Measurements from ENCODE around the gene IGSF21.
"Not testable (repeated sequence)": the region's sequence is repeated elsewhere in the genome, so short reads cannot be mapped to it uniquely, and the experiment has no call there.

Gene IGSF21

DNA sequence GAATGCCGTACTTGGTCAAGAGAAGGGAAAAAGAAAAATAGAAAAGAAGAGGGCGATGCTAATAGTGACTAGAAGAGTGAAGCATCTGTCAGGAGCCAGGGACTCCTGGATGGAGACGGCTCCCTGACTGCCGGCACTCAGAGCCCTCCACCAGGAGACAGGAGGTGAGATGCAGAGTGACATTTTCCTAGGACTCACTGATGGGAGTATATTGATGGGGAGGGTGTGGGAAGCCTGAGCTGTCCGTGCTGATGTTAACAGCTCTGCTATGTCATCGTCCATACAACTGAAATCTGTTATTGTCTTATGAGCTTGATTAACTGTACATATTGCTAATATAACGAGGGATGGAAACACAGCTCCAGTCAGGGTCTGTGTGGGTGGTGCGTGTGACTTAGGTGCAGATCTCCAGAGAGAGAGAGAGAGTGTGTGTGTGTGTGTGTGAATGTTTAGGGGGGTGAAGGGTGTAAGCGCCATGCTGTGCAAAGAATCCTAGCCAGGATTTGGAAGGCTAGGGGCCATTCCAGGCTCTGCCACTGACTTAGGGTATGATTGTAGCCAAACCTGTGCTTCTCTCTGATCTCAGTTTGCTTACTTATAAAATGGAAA lies 250.1 kb downstream of the IGSF21 start:
- no peak for DNase-seq (ENCODE audit: extremely low spot score)
- TF ChIP-seq, protein P1, sequence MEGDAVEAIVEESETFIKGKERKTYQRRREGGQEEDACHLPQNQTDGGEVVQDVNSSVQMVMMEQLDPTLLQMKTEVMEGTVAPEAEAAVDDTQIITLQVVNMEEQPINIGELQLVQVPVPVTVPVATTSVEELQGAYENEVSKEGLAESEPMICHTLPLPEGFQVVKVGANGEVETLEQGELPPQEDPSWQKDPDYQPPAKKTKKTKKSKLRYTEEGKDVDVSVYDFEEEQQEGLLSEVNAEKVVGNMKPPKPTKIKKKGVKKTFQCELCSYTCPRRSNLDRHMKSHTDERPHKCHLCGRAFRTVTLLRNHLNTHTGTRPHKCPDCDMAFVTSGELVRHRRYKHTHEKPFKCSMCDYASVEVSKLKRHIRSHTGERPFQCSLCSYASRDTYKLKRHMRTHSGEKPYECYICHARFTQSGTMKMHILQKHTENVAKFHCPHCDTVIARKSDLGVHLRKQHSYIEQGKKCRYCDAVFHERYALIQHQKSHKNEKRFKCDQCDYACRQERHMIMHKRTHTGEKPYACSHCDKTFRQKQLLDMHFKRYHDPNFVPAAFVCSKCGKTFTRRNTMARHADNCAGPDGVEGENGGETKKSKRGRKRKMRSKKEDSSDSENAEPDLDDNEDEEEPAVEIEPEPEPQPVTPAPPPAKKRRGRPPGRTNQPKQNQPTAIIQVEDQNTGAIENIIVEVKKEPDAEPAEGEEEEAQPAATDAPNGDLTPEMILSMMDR (IDR thresholded peaks at IDR 0.05; ENCODE audit: control extremely low read depth, extremely low read depth, low read depth, missing control alignments): no peak

DNA sequence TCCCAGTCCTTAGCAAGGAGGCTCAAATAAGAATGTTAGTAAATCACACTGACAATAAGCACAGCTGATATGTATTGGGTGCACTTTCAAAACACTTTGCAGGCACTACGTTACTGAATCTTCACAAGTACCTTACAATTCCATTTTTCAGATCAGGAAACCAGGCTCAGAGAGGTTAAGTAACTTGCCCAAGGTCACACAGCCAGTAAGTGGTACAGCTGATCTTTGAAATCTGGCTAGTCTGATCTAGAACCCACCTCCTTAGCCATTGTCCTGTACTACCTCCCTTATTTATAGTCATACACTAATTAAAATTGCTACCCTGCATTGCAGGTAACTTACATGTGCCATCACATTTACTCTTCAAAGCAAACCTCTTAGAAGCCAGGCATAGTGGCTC lies 251.0 kb downstream of the IGSF21 start:
- ChIA-PET POLR2A (no interaction called here), CTCF (no interaction called here)
- no peak for DNase-seq (ENCODE audit: extremely low spot score)
- TF ChIP-seq, protein P1 (IDR thresholded peaks at IDR 0.05; ENCODE audit: control extremely low read depth, extremely low read depth, low read depth, missing control alignments): no peak

More for the DNA sequence above, 250.1 kb downstream of the IGSF21 start:
- ChIA-PET POLR2A (no interaction called here), CTCF (no interaction called here)

DNA sequence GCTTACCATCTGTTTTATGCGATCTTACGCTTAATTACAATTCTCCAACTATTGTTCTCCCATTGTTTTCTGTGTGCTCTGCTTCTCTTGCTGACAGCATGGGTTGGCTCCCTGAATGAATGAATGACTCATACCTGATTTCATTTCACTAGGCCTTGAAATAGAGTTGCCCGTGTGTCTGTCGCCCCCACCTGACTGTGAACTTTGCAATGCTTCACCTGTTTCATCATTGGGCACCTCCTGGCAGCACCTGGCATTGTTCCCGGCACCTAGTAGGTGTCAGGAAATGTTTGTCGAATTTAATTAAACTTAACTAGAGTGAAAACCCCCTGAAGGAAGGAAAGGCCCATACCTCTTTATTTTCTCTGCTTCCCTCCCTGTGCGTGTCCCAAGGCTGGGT lies 252.7 kb downstream of the IGSF21 start:
- CTCF ChIA-PET: no interaction called here
- TF ChIP-seq, protein P1 (IDR thresholded peaks at IDR 0.05; ENCODE audit: control extremely low read depth, extremely low read depth, low read depth, missing control alignments): no peak

DNA sequence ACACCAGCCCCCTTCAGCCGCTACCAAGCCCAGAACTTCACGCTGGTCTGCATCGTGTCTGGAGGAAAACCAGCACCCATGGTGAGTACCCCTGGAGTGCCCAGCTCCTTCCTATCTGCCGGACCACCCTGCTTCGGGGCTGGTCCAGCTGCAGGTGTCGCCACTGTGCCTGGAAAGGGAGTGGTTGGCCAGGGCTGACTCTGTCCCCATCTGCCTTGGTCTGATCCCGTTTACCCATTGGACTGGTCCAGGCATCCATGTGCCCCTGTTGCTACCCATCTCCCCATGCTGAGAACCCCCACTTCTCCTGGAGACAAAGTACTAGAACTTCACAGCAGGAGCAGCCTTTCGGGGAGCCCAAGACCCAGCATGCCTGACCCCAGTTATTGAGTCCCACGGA lies 254.6 kb downstream of the IGSF21 start:
- TF ChIP-seq, protein P1 (IDR thresholded peaks at IDR 0.05; ENCODE audit: control extremely low read depth, extremely low read depth, low read depth, missing control alignments): no peak
- no peak for DNase-seq (ENCODE audit: extremely low spot score)
- POLR2A ChIA-PET: no interaction called here
- CTCF ChIA-PET: interaction anchor here (0.8 to 1.2 kb wide), 3 partner anchors 10 to 16 kb away, joined by 3 read pairs; no protein-coding TSS in a partner anchor

More for the DNA sequence above, 252.7 kb downstream of the IGSF21 start:
- no peak for DNase-seq (ENCODE audit: extremely low spot score)
- POLR2A ChIA-PET: no interaction called here

DNA sequence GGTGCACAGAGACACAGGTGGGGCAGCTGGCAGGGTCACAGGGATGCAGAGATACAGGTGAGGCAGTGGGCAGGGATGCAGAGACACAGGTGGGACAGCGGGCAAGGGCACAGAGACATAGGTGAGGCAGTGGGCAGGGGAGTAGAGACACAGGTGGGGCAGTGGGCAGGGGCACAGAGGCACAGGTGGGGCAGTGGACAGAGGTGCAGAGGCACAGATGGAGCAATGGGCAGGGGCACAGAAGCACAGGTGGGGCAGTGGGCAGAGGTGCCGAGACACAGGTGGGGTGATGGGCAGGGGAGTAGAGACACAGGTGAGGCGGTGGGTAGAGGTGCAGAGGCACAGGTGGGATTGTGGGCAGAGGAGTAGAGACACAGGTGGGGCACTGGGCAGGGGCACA lies 255.8 kb downstream of the IGSF21 start:
- DNase-seq (ENCODE audit: extremely low spot score): no peak
- TF ChIP-seq, protein P1 (IDR thresholded peaks at IDR 0.05; ENCODE audit: control extremely low read depth, extremely low read depth, low read depth, missing control alignments): no peak
- POLR2A ChIA-PET: no interaction called here
- CTCF ChIA-PET: no interaction called here

DNA sequence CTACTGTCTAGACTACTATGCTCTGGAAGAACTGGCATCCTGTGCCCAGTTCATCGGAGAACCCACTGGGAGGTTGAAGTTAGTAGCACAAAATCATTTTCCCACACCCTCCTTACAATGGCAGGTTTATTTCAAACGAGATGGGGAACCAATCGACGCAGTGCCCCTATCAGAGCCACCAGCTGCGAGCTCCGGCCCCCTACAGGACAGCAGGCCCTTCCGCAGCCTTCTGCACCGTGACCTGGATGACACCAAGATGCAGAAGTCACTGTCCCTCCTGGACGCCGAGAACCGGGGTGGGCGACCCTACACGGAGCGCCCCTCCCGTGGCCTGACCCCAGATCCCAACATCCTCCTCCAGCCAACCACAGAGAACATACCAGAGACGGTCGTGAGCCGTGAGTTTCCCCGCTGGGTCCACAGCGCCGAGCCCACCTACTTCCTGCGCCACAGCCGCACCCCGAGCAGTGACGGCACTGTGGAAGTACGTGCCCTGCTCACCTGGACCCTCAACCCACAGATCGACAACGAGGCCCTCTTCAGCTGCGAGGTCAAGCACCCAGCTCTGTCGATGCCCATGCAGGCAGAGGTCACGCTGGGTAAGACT lies 257.6 kb downstream of the IGSF21 start:
- TF ChIP-seq, protein P1 (IDR thresholded peaks at IDR 0.05; ENCODE audit: control extremely low read depth, extremely low read depth, low read depth, missing control alignments): no peak
- ChIA-PET CTCF (no interaction called here), POLR2A (no interaction called here)

DNA sequence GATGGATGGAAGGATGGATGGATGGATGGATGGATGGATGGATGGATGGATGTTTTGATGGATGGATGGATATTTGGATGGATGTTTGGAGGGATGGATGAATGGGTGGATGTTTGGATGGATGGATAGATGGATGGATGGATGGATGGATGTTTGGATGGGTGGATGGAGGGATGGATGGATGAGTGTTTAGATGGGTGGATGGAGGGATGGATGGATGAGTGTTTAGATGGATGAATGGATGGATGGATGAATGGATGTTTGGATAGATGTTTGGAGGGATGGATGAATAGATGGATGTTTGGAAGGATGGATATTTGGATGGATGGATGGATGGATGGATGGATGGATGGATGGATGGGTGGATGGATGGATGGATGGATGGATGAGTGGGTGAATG lies 264.9 kb downstream of the IGSF21 start:
- POLR2A ChIA-PET; DNase-seq (ENCODE audit: extremely low spot score); CTCF ChIA-PET: not testable (repeated sequence)

More for the DNA sequence above, 257.6 kb downstream of the IGSF21 start:
- no peak for DNase-seq (ENCODE audit: extremely low spot score)
